Immature natural killer cell (primary cell): ENCODE measurements around the gene MYOM3. TPM values are rescaled to one million over a fixed set of nuclear protein-coding genes. Genes with fewer than 3 reads are reported as not detected.

Source experiments
- polyA plus RNA-seq, 3 donors: library from polyadenylated mRNA; unstranded; fragments of 300-500 nt; fragmentation: Illumina TruSeq; gene quantifications; one replicate each; pipeline ENCODE4 v1.2.3, GENCODE V29; 2021

Gene MYOM3
- polyA plus RNA-seq, 3 donors from 2014 or later = not detected

Other genes starting within 250 kb of the MYOM3 start
- gene FUCA1, start 243.8 kb downstream of the MYOM3 start, polyA plus RNA-seq = 10 to 100 TPM; 24.3 to 27.7 (median 26.1) TPM
- gene CNR2, start 198.8 kb downstream of the MYOM3 start, polyA plus RNA-seq = 10 to 100 TPM in 1 of 3 donors, 1 to 10 TPM in 2; 7.4 to 10.7 (median 9.5) TPM
- gene PNRC2, start 152.3 kb downstream of the MYOM3 start, polyA plus RNA-seq = 100 to 1,000 TPM in 2 of 3 donors, 10 to 100 TPM in 1; 89.9 to 118 (median 104) TPM
- gene SRSF10, start 131.8 kb downstream of the MYOM3 start, polyA plus RNA-seq = 100 to 1,000 TPM in 1 of 3 donors, 10 to 100 TPM in 2; 87.7 to 113 (median 95.0) TPM
- gene IL22RA1, start 31.0 kb upstream of the MYOM3 start, polyA plus RNA-seq = not detected
- under 1 TPM in 1 of 3 donors, not detected in 2; 0.42 TPM for gene IFNLR1, start 75.2 kb upstream of the MYOM3 start, polyA plus RNA-seq
- gene GRHL3, start 207.2 kb upstream of the MYOM3 start, polyA plus RNA-seq = not detected